GM23338 (cell line): ENCODE results near the gene ZSWIM5. TPM values are rescaled to one million over a fixed set of nuclear protein-coding genes. Genes with fewer than 3 reads are reported as not detected.
"Not testable (repeated sequence)": the region's sequence is repeated elsewhere in the genome, so short reads cannot be mapped to it uniquely, and the experiment has no call there.

Source experiments
- ATAC-seq: fragments of 200-7000 bp; cut with Tn5 transposase; 3 replicates; pipeline ENCODE4 v1.9.1; 2020
- DNase-seq: peaks from one replicate; pipeline ENCODE4 v3.0.0-alpha.2; 2015; ENCODE audit warnings: low spot score
- H2AFZ ChIP-seq: fragments of 200-600 bp; sonication (generic); 2 replicates; pipeline ENCODE4 v1.8.0; 2016; ENCODE audit warnings: antibody characterized with exemption, mild to moderate bottlenecking, moderate library complexity
- H3F3A ChIP-seq: fragments of 200-600 bp; sonication (generic); replicated peaks from 2 replicates; pipeline ENCODE4 v1.8.0; 2017; ENCODE audit warnings: antibody characterized with exemption, mixed run types, low read depth
- H3K27ac ChIP-seq: fragments of 200-600 bp; sonication (generic); 2 replicates; pipeline ENCODE4 v1.6.1; 2016; ENCODE audit warnings: low read depth
- H3K27me3 ChIP-seq: fragments of 200-600 bp; sonication (generic); 2 replicates; pipeline ENCODE4 v1.8.0; 2016; ENCODE audit warnings: mild to moderate bottlenecking, mixed run types, moderate library complexity; ENCODE audit not compliant: insufficient read depth
- H3K36me3 ChIP-seq: fragments of 200-600 bp; sonication (generic); 2 replicates; pipeline ENCODE4 v1.8.0; 2016; ENCODE audit warnings: mild to moderate bottlenecking; ENCODE audit not compliant: insufficient read depth
- H3K4me1 ChIP-seq: fragments of 200-600 bp; sonication (generic); 2 replicates; pipeline ENCODE4 v1.8.0; 2016; ENCODE audit warnings: mild to moderate bottlenecking, moderate library complexity; ENCODE audit not compliant: insufficient read depth
- H3K4me2 ChIP-seq: fragments of 200-600 bp; sonication (generic); 2 replicates; pipeline ENCODE4 v1.7.1; 2017; ENCODE audit warnings: mixed run types
- H3K4me3 ChIP-seq: fragments of 200-600 bp; sonication (generic); 2 replicates; pipeline ENCODE4 v1.6.1; 2016; ENCODE audit warnings: mixed run types
- H3K79me2 ChIP-seq: fragments of 200-600 bp; sonication (generic); replicated peaks from 2 replicates; pipeline ENCODE4 v1.8.0; 2017; ENCODE audit warnings: mild to moderate bottlenecking; ENCODE audit not compliant: insufficient read depth
- H3K9me2 ChIP-seq: fragments of 200-600 bp; sonication (generic); 2 replicates; pipeline ENCODE4 v1.8.0; 2017; ENCODE audit not compliant: insufficient read depth
- H4K20me1 ChIP-seq: fragments of 200-600 bp; sonication (generic); replicated peaks from 2 replicates; pipeline ENCODE4 v1.8.0; 2017; ENCODE audit warnings: mild to moderate bottlenecking; ENCODE audit not compliant: insufficient read depth
- H3K27ac Mint-ChIP-seq: 2 replicates; pipeline ENCODE4 v1.8.0; 2020; ENCODE audit warnings: inconsistent platforms, mild to moderate bottlenecking, moderate library complexity, mixed read lengths
- H3K27me3 Mint-ChIP-seq: 3 replicates; pipeline ENCODE4 v1.8.0; 2022; ENCODE audit warnings: low read depth, mild to moderate bottlenecking, moderate library complexity, mixed read lengths, inconsistent platforms; ENCODE audit not compliant: insufficient read depth, poor library complexity
- H3K36me3 Mint-ChIP-seq: 3 replicates; pipeline ENCODE4 v1.8.0; 2021; ENCODE audit warnings: low read depth, mild to moderate bottlenecking, inconsistent platforms, moderate library complexity, mixed read lengths
- H3K4me1 Mint-ChIP-seq: 3 replicates; pipeline ENCODE4 v1.8.0; 2020; ENCODE audit warnings: mild to moderate bottlenecking, inconsistent platforms, mixed read lengths
- H3K4me3 Mint-ChIP-seq: 3 replicates; pipeline ENCODE4 v1.8.0; 2021; ENCODE audit warnings: moderate library complexity, mild to moderate bottlenecking, inconsistent platforms, mixed read lengths
- H3K9me3 Mint-ChIP-seq: 3 replicates; pipeline ENCODE4 v1.8.0; 2020; ENCODE audit warnings: moderate library complexity, mild to moderate bottlenecking, inconsistent platforms, mixed read lengths
- EZH2 ChIP-seq: fragments of 200-600 bp; sonication (generic); IDR thresholded peaks from one replicate; pipeline ENCODE4 v1.8.0; 2017; ENCODE audit warnings: antibody characterized with exemption, mild to moderate bottlenecking, low read depth; ENCODE audit not compliant: unreplicated experiment
- EZH2phosphoT487 ChIP-seq: fragments of 200-600 bp; sonication (generic); IDR thresholded peaks from one replicate; pipeline ENCODE4 v1.8.1; 2018; ENCODE audit warnings: antibody characterized with exemption; ENCODE audit not compliant: unreplicated experiment
- POLR2AphosphoS5 ChIP-seq: IDR thresholded peaks from 2 replicates; pipeline ENCODE4 v1.6.1; 2016; ENCODE audit warnings: antibody characterized with exemption, low read depth
- STAT1 ChIP-seq: IDR thresholded peaks from one replicate; pipeline ENCODE4 v1.6.1; 2016; ENCODE audit warnings: antibody characterized with exemption; ENCODE audit not compliant: unreplicated experiment
- polyA plus RNA-seq: library from polyadenylated mRNA; unstranded; fragments of >200 nt; fragmentation: Nextera tagmentation; extraction: Ambion mirVana; gene quantifications from 2 replicates; pipeline ENCODE4 v1.2.1, GENCODE V29; 2016
- total RNA-seq: library from RNA; depleted of rRNA; stranded (reverse); fragments of >200 nt; shearing (Covaris generic); gene quantifications from 2 replicates; pipeline ENCODE4 v1.2.3, GENCODE V29; 2014
- TF ChIP-seq, protein P1 (sequence below), 2 experiments: fragments of 200-600 bp in 1 of 2; sonication (generic) in 1 of 2; conservative IDR thresholded peaks; 2 replicates each; pipeline versions ENCODE4 v1.5.1 to v1.6.1; 2016 to 2017; ENCODE audit warnings: antibody characterized with exemption in 2 of 2, low read depth in 2 of 2, mild to moderate bottlenecking in 2 of 2, moderate library complexity in 1 of 2
- TF ChIP-seq, protein P2 (sequence below): IDR thresholded peaks from one replicate; pipeline ENCODE4 v1.6.1; 2018; ENCODE audit warnings: antibody characterized with exemption; ENCODE audit not compliant: unreplicated experiment

The ZSWIM5 gene
- total and polyA plus RNA-seq, 2 experiments from 2014 or later, result 0.65 to 3.6 TPM

DNA sequence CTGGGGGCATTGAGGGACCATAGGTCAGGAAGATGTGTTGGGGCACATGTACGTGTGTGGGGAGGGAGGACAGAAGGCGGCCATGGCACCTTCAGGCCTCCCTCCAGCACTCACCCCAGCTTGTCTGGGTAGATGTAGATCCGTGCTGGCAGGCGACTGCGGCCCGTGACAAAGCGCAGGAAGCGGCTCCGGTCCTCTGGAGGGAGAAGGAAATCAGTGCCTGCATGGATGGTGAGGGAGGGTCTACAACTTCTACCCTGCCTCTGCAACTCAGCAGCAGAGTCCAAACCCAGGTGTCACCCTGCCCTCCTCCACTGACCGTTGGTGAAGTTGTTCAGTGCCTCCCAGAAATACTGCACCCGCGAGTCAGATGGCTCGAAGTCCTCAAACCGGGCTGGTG is 202.7 kb downstream of the ZSWIM5 start:
- Histone ChIP-seq H3F3A (no peaks in the 10 kb centered on the region), H3K79me2 (no peaks in the 10 kb centered on the region), H3K4me3 (no peak overlapping the region), H3K27me3 (no peaks in the 10 kb centered on the region), H4K20me1 (no peaks in the 10 kb centered on the region; the same call in 1 of the 2 replicates), H2AFZ (no peak overlapping the region), H3K27ac (no peak overlapping the region), H3K9me2 (no peaks in the 10 kb centered on the region), H3K4me2 (no peak overlapping the region), H3K4me1 (peaks cover 6% of the 10 kb centered on the region; the same call in 1 of the 2 replicates), H3K36me3 (no peaks in the 10 kb centered on the region)
- DNase-seq (no peak), ATAC-seq (no peak)
- Mint-ChIP-seq H3K4me1 (peaks cover 5% of the 10 kb centered on the region; the same call in 1 of the 3 replicates), H3K27me3 (no peaks in the 10 kb centered on the region), H3K36me3 (peaks cover 21% of the 10 kb centered on the region), H3K4me3 (no peak overlapping the region), H3K9me3 (no peaks in the 10 kb centered on the region), H3K27ac (no peak overlapping the region)
- TF ChIP-seq POLR2AphosphoS5 (no peak), STAT1 (no peak)
- TF ChIP-seq, protein P1, sequence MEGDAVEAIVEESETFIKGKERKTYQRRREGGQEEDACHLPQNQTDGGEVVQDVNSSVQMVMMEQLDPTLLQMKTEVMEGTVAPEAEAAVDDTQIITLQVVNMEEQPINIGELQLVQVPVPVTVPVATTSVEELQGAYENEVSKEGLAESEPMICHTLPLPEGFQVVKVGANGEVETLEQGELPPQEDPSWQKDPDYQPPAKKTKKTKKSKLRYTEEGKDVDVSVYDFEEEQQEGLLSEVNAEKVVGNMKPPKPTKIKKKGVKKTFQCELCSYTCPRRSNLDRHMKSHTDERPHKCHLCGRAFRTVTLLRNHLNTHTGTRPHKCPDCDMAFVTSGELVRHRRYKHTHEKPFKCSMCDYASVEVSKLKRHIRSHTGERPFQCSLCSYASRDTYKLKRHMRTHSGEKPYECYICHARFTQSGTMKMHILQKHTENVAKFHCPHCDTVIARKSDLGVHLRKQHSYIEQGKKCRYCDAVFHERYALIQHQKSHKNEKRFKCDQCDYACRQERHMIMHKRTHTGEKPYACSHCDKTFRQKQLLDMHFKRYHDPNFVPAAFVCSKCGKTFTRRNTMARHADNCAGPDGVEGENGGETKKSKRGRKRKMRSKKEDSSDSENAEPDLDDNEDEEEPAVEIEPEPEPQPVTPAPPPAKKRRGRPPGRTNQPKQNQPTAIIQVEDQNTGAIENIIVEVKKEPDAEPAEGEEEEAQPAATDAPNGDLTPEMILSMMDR (conservative IDR thresholded peaks at IDR 0.05; ENCODE audit: low read depth in 2 of 2), result no peak

DNA sequence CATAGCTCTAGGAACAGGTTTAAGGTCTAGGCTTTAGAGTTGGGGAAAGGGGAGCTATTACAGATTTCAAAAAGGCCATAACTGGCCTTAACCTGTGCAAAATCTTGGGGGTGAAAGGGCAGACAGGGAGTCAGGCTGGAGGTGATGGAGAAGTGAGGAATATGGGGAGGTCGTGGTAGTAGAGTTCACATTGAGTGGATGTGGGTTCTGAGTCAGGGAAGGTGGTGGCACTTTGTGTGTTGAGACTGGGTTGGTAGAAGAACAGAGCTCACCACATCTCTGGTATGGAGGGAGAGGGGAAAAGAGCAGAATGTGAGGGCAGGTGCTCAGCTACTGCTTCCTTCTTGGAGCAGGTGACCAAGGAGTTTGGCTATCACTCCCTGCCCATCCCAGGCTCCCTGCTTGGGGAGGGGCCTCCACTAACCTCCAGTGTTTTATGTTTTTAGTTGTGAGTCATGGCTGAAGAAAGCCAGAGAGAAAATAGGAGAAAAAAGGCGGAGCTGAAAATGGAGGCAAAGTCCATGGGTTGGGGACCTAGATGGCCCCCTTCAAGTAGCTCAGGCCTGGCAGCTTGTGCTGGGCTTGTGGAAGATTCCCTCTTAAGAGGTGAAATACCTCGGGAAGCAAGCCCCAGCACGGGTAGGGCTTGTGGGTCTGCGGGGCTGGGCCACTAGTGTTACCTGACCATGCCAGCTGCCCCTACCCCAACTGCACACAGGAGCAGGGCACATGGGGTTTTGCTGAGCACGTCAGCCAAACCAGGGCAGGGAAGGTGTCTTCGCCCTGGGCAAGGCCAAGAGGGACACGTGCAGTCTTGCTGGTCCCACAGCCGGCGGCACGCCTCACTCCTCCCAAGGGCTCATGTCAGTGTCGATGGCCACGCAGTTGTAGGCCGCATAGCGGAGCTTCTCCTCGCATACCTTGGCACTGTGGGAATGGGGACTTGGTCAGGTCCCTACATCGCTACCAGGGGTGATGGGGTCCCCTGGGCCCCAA is 203.5 kb downstream of the ZSWIM5 start:
- DNase-seq (no peak), ATAC-seq (no peak)
- Mint-ChIP-seq H3K4me3 (no peak overlapping the region), H3K4me1 (peaks cover 5% of the 10 kb centered on the region; the same call in 1 of the 3 replicates), H3K27ac (no peak overlapping the region), H3K36me3 (peaks cover 16% of the 10 kb centered on the region), H3K27me3 (no peaks in the 10 kb centered on the region), H3K9me3 (no peaks in the 10 kb centered on the region)
- Histone ChIP-seq H2AFZ (no peak overlapping the region), H3K4me3 (no peak overlapping the region), H3F3A (no peaks in the 10 kb centered on the region), H3K36me3 (no peaks in the 10 kb centered on the region), H3K4me2 (no peak overlapping the region), H3K79me2 (no peaks in the 10 kb centered on the region), H3K4me1 (peaks cover 6% of the 10 kb centered on the region; the same call in 1 of the 2 replicates), H4K20me1 (no peaks in the 10 kb centered on the region; the same call in 1 of the 2 replicates), H3K27ac (no peak overlapping the region), H3K9me2 (no peaks in the 10 kb centered on the region), H3K27me3 (no peaks in the 10 kb centered on the region)
- TF ChIP-seq, protein P2, sequence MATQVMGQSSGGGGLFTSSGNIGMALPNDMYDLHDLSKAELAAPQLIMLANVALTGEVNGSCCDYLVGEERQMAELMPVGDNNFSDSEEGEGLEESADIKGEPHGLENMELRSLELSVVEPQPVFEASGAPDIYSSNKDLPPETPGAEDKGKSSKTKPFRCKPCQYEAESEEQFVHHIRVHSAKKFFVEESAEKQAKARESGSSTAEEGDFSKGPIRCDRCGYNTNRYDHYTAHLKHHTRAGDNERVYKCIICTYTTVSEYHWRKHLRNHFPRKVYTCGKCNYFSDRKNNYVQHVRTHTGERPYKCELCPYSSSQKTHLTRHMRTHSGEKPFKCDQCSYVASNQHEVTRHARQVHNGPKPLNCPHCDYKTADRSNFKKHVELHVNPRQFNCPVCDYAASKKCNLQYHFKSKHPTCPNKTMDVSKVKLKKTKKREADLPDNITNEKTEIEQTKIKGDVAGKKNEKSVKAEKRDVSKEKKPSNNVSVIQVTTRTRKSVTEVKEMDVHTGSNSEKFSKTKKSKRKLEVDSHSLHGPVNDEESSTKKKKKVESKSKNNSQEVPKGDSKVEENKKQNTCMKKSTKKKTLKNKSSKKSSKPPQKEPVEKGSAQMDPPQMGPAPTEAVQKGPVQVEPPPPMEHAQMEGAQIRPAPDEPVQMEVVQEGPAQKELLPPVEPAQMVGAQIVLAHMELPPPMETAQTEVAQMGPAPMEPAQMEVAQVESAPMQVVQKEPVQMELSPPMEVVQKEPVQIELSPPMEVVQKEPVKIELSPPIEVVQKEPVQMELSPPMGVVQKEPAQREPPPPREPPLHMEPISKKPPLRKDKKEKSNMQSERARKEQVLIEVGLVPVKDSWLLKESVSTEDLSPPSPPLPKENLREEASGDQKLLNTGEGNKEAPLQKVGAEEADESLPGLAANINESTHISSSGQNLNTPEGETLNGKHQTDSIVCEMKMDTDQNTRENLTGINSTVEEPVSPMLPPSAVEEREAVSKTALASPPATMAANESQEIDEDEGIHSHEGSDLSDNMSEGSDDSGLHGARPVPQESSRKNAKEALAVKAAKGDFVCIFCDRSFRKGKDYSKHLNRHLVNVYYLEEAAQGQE, result no peak
- TF ChIP-seq STAT1 (no peak), POLR2AphosphoS5 (no peak), EZH2 (no peak), EZH2phosphoT487 (no peak)

DNA sequence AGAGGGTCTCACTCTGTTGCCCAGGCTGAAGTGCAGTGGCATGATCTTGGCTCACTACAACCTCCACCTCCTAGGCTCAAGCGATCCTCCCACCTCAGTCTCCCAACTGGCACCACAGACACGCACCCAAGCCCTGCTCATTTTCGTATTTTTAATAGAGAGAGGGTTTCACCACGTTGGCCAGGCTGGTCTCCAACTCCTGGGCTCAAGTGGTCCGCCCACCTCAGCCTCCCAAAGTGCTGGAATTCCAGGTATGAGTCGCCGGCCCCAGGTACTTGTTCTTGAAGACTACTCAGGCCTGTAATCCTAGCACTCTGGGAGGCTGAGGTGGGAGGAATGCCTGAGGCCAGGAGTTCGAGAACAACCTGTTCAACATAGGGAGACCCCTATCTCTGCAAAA is 204.8 kb downstream of the ZSWIM5 start:
- H3K4me3 Mint-ChIP-seq, H3K4me1 Mint-ChIP-seq, H3K27ac Mint-ChIP-seq: not testable (repeated sequence)

More for the DNA sequence above, 204.8 kb downstream of the ZSWIM5 start:
- H4K20me1 ChIP-seq, H3K9me3 Mint-ChIP-seq, H3K4me1 ChIP-seq, H3F3A ChIP-seq, H3K9me2 ChIP-seq, H3K27me3 ChIP-seq, H3K79me2 ChIP-seq, H3K27me3 Mint-ChIP-seq, H3K27ac ChIP-seq, H3K4me3 ChIP-seq, DNase-seq, ATAC-seq, H2AFZ ChIP-seq, H3K36me3 ChIP-seq, H3K4me2 ChIP-seq: not testable (repeated sequence)
- H3K36me3 Mint-ChIP-seq, result peaks cover 12% of the 10 kb centered on the region
